GM12872 (cell line): Measurements from ENCODE around the gene GHRHR.

Experiments
- TF ChIP-seq, protein P1 (sequence below): IDR thresholded peaks from 3 replicates; pipeline ENCODE4 v1.5.1; 2011; ENCODE audit warnings: low read depth, mild to moderate bottlenecking, low read length, moderate library complexity; ENCODE audit not compliant: insufficient read depth

Gene GHRHR

DNA sequence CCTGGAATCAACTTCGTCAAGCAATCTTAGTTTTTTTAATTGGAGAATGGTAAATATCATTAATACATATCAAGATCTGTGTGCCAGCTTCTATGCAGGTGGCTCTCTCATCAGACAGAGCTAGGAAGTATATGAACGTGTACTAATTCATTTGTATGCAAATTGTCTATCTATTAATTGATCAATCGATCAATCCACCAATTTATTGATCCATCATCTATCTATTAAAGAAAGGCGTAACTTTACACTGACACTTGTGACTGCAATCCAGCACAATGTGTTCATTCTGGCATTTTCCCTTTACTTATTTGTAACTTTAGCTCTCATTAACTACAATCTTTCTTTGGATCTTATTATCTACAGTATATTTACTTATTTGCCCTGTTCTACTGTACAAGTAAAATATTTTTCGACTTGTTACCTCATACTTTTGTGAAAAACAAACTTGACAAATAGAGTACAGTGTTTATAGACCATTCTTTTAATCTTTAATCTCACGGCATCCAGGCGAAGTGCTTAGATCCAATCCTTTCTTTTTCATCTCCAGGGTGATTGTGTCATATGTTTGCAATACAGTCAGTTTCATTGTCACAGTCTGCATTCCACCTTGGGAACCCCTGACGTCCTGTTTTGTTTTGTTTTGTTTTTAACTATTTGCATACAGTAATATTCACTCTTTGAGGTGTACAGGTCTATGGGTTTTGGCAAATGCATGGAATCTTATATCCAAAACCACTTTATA, 22.0 kb upstream of the GHRHR start:
- TF ChIP-seq, protein P1, sequence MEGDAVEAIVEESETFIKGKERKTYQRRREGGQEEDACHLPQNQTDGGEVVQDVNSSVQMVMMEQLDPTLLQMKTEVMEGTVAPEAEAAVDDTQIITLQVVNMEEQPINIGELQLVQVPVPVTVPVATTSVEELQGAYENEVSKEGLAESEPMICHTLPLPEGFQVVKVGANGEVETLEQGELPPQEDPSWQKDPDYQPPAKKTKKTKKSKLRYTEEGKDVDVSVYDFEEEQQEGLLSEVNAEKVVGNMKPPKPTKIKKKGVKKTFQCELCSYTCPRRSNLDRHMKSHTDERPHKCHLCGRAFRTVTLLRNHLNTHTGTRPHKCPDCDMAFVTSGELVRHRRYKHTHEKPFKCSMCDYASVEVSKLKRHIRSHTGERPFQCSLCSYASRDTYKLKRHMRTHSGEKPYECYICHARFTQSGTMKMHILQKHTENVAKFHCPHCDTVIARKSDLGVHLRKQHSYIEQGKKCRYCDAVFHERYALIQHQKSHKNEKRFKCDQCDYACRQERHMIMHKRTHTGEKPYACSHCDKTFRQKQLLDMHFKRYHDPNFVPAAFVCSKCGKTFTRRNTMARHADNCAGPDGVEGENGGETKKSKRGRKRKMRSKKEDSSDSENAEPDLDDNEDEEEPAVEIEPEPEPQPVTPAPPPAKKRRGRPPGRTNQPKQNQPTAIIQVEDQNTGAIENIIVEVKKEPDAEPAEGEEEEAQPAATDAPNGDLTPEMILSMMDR = no peak

DNA sequence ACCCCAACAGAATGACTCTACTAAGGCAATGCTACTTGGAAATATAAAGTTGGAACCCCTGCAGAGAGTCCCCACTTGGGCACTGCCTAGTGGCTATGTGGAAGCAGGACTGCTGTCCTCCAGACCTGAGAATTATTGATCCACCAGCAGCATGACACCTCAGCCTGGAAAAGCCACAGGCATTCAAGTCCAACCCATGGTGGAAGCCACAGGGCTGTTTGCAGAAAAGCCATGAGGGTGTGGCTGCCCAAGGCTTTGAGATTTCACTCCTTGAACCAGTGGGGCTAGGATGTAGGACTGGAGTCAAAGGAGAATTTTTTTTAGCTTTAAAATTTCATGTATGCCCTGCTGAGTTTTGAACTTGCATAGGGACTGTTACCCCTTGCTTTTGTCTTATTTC, 13.6 kb upstream of the GHRHR start:
- TF ChIP-seq, protein P1 = no peak

DNA sequence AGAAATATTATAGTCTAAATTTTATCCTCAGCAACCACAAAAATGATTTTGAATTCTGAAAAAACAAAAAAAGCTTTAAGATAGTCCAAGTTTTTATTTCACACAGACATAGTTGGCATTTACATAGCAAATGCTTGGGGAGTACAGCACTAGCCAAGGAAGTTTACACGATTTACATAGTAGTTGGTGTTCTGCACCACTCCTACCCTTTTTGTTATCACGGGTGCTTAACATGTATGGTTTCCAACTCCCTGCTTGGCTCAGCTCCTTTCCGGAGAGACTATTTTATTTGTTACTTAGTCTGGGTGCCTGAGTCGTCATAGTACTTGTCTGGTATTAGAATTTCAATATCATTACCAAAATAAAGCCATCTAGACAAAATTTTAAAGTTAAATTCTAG, 8.8 kb upstream of the GHRHR start:
- TF ChIP-seq, protein P1 = no peak

DNA sequence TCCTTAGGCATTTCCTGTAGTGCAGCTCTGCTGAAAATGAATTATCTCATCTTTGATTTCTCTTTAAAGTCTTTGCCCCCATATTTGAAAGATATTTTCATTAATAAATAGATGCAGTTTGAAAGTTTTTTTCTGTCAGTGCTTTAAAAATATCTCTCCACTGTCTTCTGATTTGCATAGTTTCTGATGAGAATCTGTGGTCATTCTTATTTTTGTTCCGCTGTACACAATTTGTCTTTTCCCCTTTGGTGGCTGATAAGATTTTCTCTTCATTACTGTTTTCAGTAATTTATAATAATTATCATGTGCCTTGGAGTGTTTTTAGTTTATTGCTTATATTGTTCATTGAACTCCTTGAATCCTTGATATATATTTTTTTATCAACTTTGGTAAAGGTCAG, 7.0 kb upstream of the GHRHR start:
- TF ChIP-seq, protein P1 = no peak

DNA sequence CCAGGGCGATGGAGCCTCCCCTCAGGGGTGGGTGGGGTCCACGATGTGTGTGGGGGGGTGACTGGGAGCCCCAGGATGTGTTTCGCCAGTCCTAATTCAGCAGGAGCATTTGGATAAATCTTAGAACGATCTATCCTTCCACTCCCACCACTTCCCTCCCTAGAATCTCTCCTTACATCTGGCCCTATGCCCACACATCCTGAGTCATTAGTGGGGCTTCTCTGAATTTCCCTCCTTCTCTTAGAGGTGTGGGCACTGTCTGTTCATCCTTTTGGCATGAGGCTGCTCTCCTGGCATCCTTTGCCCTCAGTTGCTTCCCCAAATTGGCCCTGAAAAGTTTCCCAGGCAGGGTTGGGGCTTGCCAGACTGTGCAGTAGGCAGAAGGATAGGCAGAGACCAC, 1.6 kb downstream of the GHRHR start:
- TF ChIP-seq, protein P1 = no peak

DNA sequence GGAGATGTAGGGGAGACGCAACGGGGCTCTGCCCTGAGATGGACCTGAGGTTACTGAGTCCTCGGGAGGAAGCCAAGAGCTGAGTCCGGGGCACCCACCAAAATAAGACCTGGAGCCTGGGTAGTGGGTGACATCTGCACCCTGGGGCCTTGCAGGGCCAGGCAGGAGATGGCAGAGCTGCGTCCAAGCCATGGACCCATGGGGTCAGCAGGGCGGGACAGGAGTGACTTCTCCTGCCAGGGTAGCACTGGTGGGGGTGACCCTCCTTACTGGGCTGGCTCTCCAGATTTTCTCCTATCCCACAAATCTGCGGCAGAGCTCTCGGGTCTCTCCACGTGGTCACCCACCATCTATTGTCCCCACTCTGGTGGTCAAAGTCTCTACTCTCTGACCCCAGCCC, 2.1 kb downstream of the GHRHR start:
- TF ChIP-seq, protein P1 = no peak

DNA sequence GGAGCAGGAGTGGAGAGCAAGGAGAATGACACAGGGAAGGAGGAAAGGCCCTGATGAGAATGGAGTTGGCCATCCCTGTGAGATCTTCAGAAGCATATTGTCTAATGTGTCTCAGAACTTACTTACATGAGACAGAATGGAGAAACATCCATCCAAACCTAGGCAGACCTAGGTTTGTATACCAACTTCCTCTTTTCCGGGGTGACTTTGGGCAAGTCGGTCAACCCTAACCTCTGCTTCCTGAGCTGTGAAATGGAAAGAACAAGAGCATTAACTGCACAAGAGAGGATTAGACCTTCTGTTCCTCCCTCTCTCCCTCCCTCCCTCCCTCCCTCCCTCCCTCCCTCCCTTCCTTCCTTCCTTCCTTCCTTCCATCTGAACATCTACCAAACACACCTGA, 4.5 kb downstream of the GHRHR start:
- TF ChIP-seq, protein P1 = no peak
